Fibroblast of the aortic adventitia (primary cell): ENCODE results near the gene CENPM. TPM values are rescaled to one million over a fixed set of nuclear protein-coding genes. Genes with fewer than 3 reads are reported as not detected.
A peak's percentile ranks its signal among the peaks of the same experiment; 100 is the strongest.

Source experiments
- DNase-seq: peaks from one replicate; pipeline ENCODE4 v3.0.0-alpha.2; 2010; ENCODE audit warnings: low read depth
- H3K4me3 ChIP-seq: 2 replicates; pipeline ENCODE4 v1.5.1; 2011; ENCODE audit warnings: low read depth, mild to moderate bottlenecking, control low read depth, low read length, moderate library complexity
- total RNA-seq: library from RNA; depleted of rRNA; stranded (reverse); fragments of >200 nt; gene quantifications from 2 replicates; pipeline ENCODE4 v1.2.3, GENCODE V29; 2012; ENCODE audit warnings: low replicate concordance
- TF ChIP-seq, protein P1 (sequence below): IDR thresholded peaks from 2 replicates; pipeline ENCODE4 v1.5.1; 2011; ENCODE audit warnings: mild to moderate bottlenecking, low read length, control low read depth, inconsistent platforms; ENCODE audit not compliant: insufficient read depth

CENPM gene
- total RNA-seq, 1 donor = 16.9 TPM

DNA sequence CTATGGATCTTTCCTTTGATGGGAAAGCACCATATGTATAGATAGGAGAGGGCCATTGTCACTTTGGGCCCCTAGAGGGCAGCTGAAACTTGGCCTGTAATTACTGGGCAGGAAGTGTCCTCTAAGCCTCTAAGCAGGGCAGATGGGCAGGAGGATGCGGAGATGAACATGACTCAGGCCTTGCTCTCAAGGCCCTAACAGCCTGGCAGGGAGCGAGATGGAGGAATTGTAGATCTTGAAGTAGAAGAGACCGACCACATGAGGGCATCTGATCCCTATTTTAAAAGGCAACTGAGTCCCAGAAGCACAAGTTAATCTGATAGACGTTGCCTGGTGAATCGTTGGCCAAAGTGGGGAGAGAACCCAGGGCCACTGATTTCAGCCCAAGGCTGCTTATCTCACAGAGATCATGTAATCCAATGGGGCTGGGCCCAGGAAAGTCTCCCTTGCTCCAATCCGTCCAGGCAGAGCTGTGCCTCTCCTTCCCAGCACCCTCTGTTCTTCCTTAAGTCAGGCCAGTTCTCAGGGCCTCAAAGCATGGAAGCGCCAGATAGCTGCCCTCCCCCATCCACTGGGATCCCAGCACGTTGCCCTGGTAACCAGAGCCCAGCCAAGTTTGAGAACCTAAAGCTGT lies 19.8 kb upstream of the CENPM start:
- H3K4me3 ChIP-seq = no peak overlapping the region
- peak; percentile 86 for DNase-seq
- TF ChIP-seq, protein P1, sequence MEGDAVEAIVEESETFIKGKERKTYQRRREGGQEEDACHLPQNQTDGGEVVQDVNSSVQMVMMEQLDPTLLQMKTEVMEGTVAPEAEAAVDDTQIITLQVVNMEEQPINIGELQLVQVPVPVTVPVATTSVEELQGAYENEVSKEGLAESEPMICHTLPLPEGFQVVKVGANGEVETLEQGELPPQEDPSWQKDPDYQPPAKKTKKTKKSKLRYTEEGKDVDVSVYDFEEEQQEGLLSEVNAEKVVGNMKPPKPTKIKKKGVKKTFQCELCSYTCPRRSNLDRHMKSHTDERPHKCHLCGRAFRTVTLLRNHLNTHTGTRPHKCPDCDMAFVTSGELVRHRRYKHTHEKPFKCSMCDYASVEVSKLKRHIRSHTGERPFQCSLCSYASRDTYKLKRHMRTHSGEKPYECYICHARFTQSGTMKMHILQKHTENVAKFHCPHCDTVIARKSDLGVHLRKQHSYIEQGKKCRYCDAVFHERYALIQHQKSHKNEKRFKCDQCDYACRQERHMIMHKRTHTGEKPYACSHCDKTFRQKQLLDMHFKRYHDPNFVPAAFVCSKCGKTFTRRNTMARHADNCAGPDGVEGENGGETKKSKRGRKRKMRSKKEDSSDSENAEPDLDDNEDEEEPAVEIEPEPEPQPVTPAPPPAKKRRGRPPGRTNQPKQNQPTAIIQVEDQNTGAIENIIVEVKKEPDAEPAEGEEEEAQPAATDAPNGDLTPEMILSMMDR = peak; percentile 31

DNA sequence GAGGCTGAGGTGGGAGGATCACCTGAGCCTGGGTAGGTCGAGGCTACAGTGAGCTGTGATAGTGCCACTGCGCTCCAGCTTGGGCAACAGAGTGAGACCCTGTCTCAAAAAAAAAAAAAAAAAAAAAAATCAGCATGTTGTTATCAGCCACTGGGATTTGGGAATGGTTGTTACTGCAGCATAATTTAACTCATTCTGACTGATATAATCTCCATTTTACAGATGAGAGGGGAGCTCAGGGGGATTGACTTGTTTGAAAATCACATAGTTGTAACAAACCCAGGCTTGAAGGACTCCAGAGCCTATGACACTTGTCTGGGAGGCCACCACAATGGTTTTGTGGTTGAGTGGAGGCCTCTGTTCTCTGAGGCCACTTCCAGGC lies 19.3 kb upstream of the CENPM start:
- H3K4me3 ChIP-seq = no peak overlapping the region
- TF ChIP-seq, protein P1 = no peak
- no peak for DNase-seq

DNA sequence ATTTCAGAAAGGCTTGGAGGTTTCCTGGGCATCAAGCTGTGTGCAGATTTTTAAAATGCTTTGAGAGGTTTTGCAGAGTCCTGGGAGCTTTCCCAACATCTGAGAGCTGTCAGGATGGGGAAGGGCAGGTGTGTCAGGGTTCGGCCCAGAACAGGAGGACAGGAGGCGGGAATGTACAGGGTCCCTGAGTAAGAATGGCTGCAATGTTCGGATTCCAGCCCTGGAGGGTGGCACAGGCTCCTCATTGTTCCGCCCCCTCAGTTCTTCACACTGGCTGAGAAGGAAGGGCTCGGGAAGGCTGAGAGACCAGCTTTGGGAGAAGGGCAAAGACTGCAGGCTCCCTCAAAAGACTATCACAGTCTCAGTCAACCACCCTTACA lies 17.1 kb upstream of the CENPM start:
- TF ChIP-seq, protein P1 = no peak
- no peak for DNase-seq
- no peak overlapping the region for H3K4me3 ChIP-seq

DNA sequence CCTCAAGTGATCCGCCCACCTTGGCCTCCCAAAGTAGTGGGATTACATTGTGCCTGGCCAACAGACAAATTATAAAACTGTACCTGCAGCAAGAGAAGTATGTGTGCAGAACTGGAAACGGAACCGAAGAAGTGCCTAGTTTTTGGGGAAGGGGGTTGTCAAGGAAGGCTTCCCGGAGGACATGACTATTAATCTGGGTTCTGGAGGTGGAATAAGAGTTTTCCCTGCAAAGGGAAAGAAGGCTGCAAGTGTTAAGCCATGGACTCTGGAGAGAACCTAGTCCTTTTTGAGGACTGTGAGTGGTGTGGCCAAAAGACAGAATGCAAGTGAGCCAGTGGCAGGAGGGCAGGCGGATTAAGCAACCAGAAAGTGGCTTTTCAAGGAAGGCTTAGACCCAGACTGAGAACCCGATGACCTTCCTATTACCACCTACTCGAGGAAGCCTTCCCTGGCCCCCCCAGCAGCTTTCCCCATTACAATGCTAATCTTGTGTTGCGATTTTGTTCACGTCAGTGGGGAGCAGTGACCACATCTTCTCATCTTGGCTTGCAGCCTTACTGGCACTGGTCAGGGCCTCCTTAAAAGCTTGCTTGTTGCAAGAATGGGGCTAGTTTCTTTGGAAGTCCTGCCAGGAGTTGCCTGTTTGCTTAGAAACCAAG lies 16.6 kb upstream of the CENPM start:
- DNase-seq = peak; percentile 88
- H3K4me3 ChIP-seq = no peak overlapping the region
- TF ChIP-seq, protein P1 = no peak

DNA sequence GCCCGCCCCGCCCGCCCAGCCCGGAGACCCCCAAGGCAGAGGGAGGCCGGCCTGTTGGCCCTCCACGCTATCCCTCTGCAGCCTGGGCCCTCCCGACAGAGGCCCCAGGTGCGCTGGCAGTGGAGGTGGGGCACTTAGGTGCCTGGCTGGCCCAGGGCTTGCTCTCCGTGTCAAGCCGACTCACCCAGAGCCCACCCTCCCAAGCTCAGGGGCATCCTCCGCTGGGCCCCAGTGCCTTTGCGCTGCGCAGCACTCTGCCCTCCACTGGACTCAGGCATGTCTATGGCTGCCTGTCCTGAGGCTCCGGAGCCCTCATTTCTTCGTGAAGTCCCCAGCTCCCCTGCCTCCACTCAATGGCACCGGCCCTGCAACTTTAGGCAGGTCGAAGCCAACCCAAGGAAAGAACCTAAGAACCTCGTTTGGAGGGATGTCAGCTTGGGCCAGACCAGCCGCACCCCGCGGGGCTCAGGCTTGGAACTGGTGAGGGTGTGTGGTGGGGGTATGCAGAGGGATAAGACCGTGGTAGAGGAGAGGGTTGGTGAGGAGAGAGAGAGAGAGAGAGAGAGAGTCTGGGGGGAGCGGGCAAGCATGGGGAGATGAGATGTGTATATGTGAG lies 11.1 kb upstream of the CENPM start:
- TF ChIP-seq, protein P1 = no peak
- DNase-seq = no peak
- H3K4me3 ChIP-seq = no peak overlapping the region

DNA sequence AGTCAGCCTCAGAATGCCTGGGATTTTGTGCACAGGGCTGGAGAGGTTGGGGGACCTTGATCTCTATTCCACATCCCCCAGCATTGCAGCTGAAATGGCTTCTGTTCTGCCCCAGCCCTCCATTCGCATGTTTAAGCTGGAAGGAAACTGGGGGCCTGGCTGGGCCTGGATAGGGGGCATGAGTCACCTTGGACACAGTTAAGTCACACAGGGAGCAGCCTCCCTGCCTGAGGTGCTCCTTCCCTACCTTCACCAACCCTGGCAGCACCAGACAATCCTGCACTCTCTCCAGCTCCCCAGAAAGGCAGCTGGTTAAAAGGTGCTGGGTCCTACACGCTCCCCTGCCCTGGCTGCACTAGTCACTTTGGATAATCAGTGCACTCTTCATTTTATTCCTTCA lies 5.8 kb upstream of the CENPM start:
- TF ChIP-seq, protein P1 = no peak

More for the DNA sequence above, 5.8 kb upstream of the CENPM start:
- H3K4me3 ChIP-seq = no peak overlapping the region
- DNase-seq = no peak
